PFSK-1 (cell line): ENCODE data around the gene ARHGEF16.

Source experiments
- FOXP2 ChIP-seq: optimal IDR thresholded peaks from 2 replicates; pipeline ENCODE3; 2011; ENCODE audit warnings: borderline replicate concordance, control low read depth, inconsistent platforms; ENCODE audit not compliant: insufficient read depth; ENCODE audit errors: extremely low read length, extremely low read depth
- POLR2AphosphoS5 ChIP-seq: IDR thresholded peaks from 2 replicates; pipeline ENCODE4 v1.6.1; 2012; ENCODE audit warnings: low read depth, mild to moderate bottlenecking, control low read depth, low read length, moderate library complexity
- REST ChIP-seq, 2 experiments: IDR thresholded peaks; 2 replicates each; pipeline versions ENCODE4 v1.6.1 to v1.8.0; 2011 to 2012; ENCODE audit warnings: low read depth in 2 of 2, low read length in 2 of 2, control low read depth in 1 of 2, inconsistent platforms in 1 of 2, mild to moderate bottlenecking in 1 of 2, moderate library complexity in 1 of 2; ENCODE audit not compliant: insufficient read depth in 1 of 2
- SIN3A ChIP-seq: IDR thresholded peaks from 2 replicates; pipeline ENCODE4 v1.6.1; 2012; ENCODE audit warnings: mild to moderate bottlenecking, low read length, moderate library complexity, borderline replicate concordance; ENCODE audit not compliant: insufficient read depth
- TAF1 ChIP-seq: IDR thresholded peaks from 2 replicates; pipeline ENCODE4 v1.6.1; 2012; ENCODE audit warnings: low read length, control low read depth, borderline replicate concordance; ENCODE audit not compliant: insufficient read depth

ARHGEF16 gene

DNA sequence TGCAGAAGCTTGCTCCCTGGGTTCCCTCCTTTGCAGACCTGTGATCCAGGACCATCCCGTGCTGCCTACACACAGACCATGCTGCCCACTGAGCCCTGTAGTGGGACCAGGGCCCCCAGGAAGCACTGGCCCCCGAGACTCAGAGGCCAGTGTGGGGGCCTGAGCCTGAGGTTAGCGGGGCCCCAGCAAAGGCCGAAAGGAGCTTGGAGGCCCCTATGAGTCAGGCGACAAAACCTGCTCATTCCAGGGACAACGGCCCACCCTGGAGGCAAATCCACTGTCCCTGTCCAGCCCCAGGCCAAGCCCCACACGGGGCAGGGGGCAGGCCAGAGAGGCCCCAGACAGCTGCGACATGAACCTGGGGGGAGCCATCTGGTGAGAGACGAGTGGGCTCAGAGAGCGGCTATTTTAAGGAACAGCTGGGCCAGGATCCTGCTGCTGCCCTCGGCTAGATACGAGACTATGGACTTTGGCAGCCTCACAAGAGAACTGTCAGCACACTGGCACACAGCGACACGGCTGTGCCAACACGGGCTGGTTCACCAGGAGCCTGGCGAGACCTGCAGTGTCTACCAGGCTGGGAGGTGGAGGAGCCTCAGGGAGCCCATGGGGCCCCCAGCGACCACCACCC is 74.7 kb downstream of the ARHGEF16 start:
- TF ChIP-seq POLR2AphosphoS5 (no peak), REST (IDR thresholded peaks at IDR 0.05; ENCODE audit: insufficient read depth in 1 of 2, low read depth in 2 of 2, low read length in 2 of 2) (no peak), SIN3A (no peak)

GRCh38 chr1:3530086-3530925 is 75.8 kb downstream of the ARHGEF16 start:
- no peak for TF ChIP-seq FOXP2
- TF ChIP-seq SIN3A: no peak
- no peak for TF ChIP-seq REST (IDR thresholded peaks at IDR 0.05; ENCODE audit: insufficient read depth in 1 of 2, low read depth in 2 of 2, low read length in 2 of 2)
- TF ChIP-seq POLR2AphosphoS5: no peak
- TF ChIP-seq TAF1: no peak
